ENCODE data around the gene CBX2.

GRCh38 chr17:79733692-79734070 is 44.3 kb upstream of the CBX2 start:
- no peak for TF ChIP-seq CTCF (IDR thresholded peaks at IDR 0.05)
- TF ChIP-seq CBX8 (IDR thresholded peaks at IDR 0.05), result no peak
- no peak for TF ChIP-seq EP300 (IDR thresholded peaks at IDR 0.05)
- TF ChIP-seq JUN (IDR thresholded peaks at IDR 0.05), result no peak
